Right ventricle myocardium superior (tissue), 1 donor: ENCODE measurements around the gene NRXN3. TPM values are rescaled to one million over a fixed set of nuclear protein-coding genes. Genes with fewer than 3 reads are reported as not detected.

ENCODE experiments used
- ATAC-seq: fragments of 200-7000 bp; cut with Tn5 transposase; one replicate; pipeline ENCODE4 v1.9.1; 2020; ENCODE audit warnings: mild to moderate bottlenecking; ENCODE audit not compliant: poor library complexity
- DNase-seq: peaks from one replicate; pipeline ENCODE4 v3.0.0-alpha.2; 2020
- intact Hi-C: fragments of 100-400 bp; cut with DNase I; formaldehyde crosslinking; loops from one replicate; pipeline ENCODE4 v1.11.2; 2022
- total RNA-seq: library from RNA; stranded (reverse); fragmentation: NEBNext Ultra II Directional; extraction: Animal tissue kit (Norgen Biotek cat#: 25700); gene quantifications from one replicate; pipeline ENCODE4 v1.2.1, GENCODE V29; 2021
- donor health status: DM: no; HTN: yes; CAD: no; lungs with severe emphysema.

Gene NRXN3
- total RNA-seq, 1 donor from 2014 or later: 1.3 TPM

DNA sequence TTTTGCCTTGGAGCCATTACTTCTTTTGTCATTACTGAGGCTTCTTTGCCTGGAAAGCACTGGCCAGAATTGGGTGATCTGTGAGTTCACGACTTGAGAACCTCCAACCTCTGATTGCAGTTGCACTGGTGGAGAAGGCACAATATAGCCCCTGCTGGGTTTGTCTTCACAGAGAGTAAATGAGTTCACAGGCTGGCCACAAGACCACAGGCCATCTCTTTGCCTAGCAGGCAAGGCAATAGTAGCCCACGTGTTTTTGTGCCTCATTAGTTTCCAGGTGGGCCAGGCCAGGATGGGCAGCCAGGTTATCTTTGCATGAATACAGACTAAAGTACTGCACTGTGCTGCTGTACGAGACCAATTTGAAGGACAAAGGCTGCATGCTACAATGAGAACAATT is 468.8 kb downstream of the NRXN3 start:
- intact Hi-C loops: no loop called here
- ATAC-seq (no peak), DNase-seq (no peak)

DNA sequence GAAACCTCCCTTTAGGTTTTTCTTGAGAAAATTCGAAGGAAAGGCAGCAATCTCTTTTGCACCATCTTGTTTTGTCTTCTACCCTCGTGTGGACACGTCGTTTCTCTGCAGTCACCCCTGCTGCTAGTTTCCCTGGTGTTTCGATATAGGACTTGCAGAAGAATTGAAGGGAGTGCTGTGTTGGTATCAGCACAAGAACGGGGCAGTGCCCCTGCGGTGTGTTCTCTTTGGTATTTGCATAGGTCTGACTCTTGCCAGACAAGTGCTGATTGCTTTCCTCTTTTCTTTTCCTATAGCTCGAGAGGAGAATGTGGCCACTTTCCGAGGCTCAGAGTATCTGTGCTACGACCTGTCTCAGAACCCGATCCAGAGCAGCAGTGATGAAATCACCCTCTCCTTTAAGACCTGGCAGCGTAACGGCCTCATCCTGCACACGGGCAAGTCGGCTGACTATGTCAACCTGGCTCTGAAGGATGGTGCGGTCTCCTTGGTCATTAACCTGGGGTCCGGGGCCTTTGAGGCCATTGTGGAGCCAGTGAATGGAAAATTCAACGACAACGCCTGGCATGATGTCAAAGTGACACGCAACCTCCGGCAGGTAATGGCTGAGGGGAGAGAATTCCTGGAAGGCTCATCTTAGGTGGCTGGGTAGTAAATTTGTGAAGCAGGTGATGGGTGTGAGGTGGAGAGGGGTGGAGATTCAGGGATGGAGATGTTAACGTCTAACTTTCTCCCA is 474.8 kb downstream of the NRXN3 start:
- ATAC-seq: no peak
- intact Hi-C loops: no loop called here

DNA sequence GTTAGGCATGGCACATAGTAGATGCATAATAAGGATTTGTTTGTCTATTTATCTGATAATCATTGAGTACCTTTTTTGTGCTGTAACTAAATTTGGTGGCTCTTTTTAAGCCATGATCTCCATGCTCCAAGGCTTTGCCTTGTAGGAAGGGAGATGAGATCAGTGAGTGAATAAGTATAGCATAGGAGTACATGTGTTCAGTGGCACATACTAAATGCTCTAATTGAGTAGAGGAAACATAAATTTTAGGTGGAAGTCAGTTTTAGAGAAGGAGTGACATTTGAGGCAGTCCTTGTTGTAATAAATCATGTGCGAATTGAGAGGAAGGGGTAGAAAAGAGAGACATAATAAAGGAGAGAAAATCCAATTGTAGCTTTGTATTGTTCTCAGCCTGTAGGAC is 482.6 kb downstream of the NRXN3 start:
- intact Hi-C loops: no loop called here
- DNase-seq: no peak
- no peak for ATAC-seq

More for the DNA sequence above, 474.8 kb downstream of the NRXN3 start:
- no peak for DNase-seq

GRCh38 chr14:78653173-78653572 is 483.0 kb downstream of the NRXN3 start:
- DNase-seq (no peak), ATAC-seq (no peak)
- intact Hi-C loops: no loop called here

DNA sequence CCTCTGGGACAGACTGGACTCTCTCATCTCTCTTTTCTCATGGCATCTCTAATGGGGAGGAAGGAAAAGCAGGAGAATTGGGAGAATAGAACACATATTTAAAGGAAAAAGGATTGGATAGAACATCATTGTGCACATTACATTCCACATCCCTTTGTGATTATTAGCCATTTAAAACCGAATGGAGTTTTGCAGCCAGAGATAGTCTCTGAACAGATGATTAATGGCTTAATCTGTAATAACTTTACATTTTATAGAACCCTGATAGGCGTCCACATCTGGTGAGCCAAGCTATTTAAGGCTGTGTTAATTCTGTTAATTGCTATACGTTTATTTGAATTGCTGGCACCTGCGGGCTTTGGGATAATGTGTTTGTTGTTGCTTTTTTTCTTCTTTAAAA is 487.3 kb downstream of the NRXN3 start:
- DNase-seq (no peak), ATAC-seq (no peak)
- intact Hi-C loops: no loop called here

DNA sequence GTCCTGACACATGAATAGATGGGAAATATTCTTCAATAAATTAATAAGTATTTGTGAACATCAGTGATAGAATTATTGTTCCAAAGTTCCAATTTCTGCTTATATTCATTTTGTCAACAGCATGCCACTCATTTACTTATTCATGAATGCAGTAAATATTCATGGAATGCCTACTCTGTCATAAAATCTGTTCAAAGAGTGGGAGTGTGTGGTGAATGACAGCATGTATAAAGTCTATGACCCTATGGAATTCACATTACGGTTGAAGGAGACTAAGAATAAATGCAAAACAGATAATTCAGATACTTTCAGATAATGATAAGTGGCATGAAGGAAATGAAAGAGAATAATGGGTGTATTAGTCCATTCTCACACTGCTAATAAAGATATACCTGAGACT is 494.7 kb downstream of the NRXN3 start:
- DNase-seq (no peak), ATAC-seq (no peak)
- intact Hi-C loops: no loop called here

- no peak for ATAC-seq
- DNase-seq: no peak
- intact Hi-C loops: no loop called here
Observed at GRCh38 chr14:78666336-78667056, 496.3 kb downstream of the NRXN3 start.

DNA sequence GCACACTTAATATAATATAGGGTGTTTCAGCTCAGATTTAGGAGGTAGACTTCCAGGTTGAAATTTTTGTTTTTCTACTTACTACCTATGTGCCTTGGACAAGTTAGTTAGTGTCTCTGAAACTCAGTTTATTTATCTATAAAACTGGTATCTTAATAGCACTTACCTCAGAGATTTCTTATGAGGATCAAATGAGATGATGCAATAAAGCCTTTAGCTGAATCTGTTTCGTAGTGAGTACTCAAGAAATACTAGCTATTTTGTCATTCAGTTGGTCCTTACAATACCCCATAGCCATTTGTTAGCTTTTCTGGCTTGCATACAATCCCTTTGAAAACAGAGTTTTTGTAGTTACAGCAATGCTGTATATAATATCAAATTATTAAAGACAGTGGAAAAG is 497.0 kb downstream of the NRXN3 start:
- ATAC-seq: no peak
- intact Hi-C loops: no loop called here
- no peak for DNase-seq

DNA sequence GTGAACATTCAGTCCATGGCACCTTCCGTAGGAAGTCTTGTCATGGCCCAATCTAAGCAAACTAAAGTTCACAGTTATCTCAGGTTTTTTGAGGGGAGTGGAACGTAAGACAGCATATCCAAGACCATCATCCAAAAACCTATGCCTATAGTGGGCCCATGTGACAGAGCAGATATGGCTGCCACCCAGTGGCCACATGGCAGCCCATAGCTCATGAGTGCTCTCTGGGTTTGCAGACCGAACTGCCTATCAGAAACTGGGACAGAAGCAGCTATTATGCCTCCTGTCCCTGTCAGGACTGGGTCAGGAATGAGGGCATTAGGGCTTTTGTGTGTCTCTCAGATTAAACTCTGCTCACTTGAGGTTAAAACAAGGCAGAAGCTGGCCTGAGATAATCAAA is 503.7 kb downstream of the NRXN3 start:
- no peak for ATAC-seq
- no peak for DNase-seq
- intact Hi-C loops: no loop called here

- intact Hi-C loops: no loop called here
- ATAC-seq (no peak), DNase-seq (no peak)
Observed at GRCh38 chr14:78674820-78675219, 504.6 kb downstream of the NRXN3 start.

- ATAC-seq (no peak), DNase-seq (no peak)
- intact Hi-C loops: no loop called here
Observed at GRCh38 chr14:78683206-78683605, 513.0 kb downstream of the NRXN3 start.

DNA sequence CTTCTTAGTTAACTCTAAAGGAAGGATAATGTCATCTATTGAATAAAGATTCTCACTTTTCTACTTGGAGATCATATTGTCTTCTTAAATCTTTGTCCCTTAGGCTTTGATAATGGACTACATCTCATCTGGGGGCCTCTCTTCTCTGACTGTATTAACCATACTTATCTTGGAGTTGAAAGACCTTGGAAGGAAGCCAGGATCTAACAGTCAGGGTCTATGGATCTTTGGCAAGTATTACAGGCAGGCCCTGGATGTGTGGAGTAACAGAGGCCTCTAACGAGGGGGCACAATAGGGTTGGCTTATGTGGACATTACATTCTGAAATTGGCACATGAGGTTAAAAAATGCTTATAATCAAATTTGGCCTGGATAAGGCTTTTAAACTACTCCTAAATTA is 513.8 kb downstream of the NRXN3 start:
- DNase-seq (no peak), ATAC-seq (no peak)
- intact Hi-C loops: no loop called here

GRCh38 chr14:78688503-78688902 is 518.3 kb downstream of the NRXN3 start:
- no peak for ATAC-seq

DNA sequence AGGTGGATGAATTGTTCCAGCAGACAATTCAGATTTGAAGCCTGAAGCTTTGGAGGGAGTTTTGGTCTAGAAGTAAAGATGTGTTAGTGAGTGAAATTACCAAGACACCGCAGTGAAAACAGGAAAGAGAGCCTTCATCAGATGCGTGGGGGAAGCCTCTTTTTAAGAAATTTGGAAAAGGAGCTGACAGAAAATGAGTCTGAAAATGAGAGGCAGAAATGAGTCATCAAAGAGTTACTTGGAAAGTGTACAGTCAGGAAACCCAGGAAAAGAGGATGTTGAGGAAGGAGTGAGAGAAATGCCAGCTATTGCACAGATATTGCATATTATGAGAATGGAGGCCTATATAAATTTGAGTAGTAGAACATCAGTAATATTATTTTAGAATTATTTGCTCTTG is 520.7 kb downstream of the NRXN3 start:
- intact Hi-C loops: no loop called here
- no peak for DNase-seq
- no peak for ATAC-seq

More at GRCh38 chr14:78688503-78688902, 518.3 kb downstream of the NRXN3 start:
- no peak for DNase-seq
- intact Hi-C loops: no loop called here

DNA sequence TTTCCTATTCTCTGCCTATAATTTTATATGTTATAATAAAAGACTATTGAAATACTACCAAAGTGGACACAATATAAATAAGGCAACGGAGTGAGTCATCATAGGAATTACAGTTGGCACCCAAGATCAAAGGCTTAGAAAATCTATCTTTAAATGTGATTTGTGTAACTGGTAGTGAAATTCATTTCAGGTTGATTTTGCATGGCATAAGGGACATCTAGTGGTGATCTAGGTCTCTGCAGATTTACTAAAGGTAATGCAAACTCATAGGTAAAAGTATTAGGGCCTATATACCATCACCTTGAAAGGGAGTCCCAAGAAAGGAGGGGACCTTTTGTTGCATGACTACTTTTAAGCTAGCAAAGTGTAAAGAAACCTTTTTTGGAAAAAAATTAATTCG is 527.2 kb downstream of the NRXN3 start:
- no peak for ATAC-seq
- intact Hi-C loops: no loop called here
- no peak for DNase-seq

GRCh38 chr14:78698991-78699390 is 528.8 kb downstream of the NRXN3 start:
- no peak for ATAC-seq
- DNase-seq: no peak
- intact Hi-C loops: no loop called here

GRCh38 chr14:78700236-78700635 is 530.1 kb downstream of the NRXN3 start:
- intact Hi-C loops: no loop called here
- ATAC-seq (no peak), DNase-seq (no peak)

DNA sequence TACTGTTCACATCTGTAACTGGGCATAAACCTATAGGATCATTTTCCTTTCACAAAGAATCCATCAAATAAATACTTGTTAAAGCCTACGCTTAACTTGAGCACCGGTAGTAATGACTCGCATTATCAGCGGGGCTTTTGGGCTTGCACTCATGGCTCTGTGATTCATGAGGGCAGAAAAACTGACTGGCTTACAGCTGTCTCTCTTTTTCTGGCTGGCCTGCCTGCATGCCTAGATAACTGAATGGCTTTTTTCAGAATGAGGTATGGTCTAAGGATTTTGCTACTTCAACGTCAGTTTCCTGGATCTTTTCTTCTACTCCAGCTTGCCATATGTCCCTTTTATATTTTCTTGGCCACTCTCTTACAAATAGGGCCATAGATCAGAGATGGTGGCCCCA is 531.1 kb downstream of the NRXN3 start:
- DNase-seq (no peak), ATAC-seq (no peak)
- intact Hi-C loops: no loop called here

- DNase-seq (no peak), ATAC-seq (no peak)
- intact Hi-C loops: no loop called here
Observed at GRCh38 chr14:78704965-78705364, 534.8 kb downstream of the NRXN3 start.

GRCh38 chr14:78705989-78706388 is 535.8 kb downstream of the NRXN3 start:
- ATAC-seq: no peak
- no peak for DNase-seq
- intact Hi-C loops: no loop called here
